Lower lobe of right lung (tissue), 2 donors: ENCODE measurements around the gene CAND2. TPM values are rescaled to one million over a fixed set of nuclear protein-coding genes. Genes with fewer than 3 reads are reported as not detected.
A peak's percentile ranks its signal among the peaks of the same experiment; 100 is the strongest.

Experiments used
- ATAC-seq, 2 donors: fragments of 200-7000 bp; cut with Tn5 transposase; one replicate each; pipeline ENCODE4 v1.9.1; 2020 to 2022; ENCODE audit warnings: mild to moderate bottlenecking in 2 of 2, moderate library complexity in 2 of 2
- DNase-seq: peaks from one replicate; pipeline ENCODE4 v3.0.0-alpha.2; 2020
- H3K27ac ChIP-seq: fragments of 200-600 bp; one replicate; pipeline ENCODE4 v1.8.0; 2022
- H3K27me3 ChIP-seq: fragments of 200-600 bp; one replicate; pipeline ENCODE4 v1.8.0; 2022; ENCODE audit warnings: low read depth
- H3K36me3 ChIP-seq: fragments of 200-600 bp; one replicate; pipeline ENCODE4 v1.8.0; 2022; ENCODE audit warnings: mild to moderate bottlenecking
- H3K4me1 ChIP-seq: fragments of 200-600 bp; one replicate; pipeline ENCODE4 v1.8.0; 2022
- H3K4me3 ChIP-seq: fragments of 200-600 bp; one replicate; pipeline ENCODE4 v1.8.0; 2022; ENCODE audit warnings: mild to moderate bottlenecking
- H3K9me3 ChIP-seq: fragments of 200-600 bp; one replicate; pipeline ENCODE4 v1.8.0; 2022
- CTCF ChIP-seq: fragments of 200-600 bp; IDR thresholded peaks from one replicate; pipeline ENCODE4 v1.8.0; 2022; ENCODE audit warnings: antibody characterized with exemption, mild to moderate bottlenecking
- intact Hi-C: fragments of 100-400 bp; cut with DNase I; formaldehyde crosslinking; loops from one replicate; pipeline ENCODE4 v1.11.0; 2022
- total RNA-seq: library from RNA; stranded (reverse); fragmentation: NEBNext Ultra II Directional; extraction: Animal tissue kit (Norgen Biotek cat#: 25700); gene quantifications from one replicate; pipeline ENCODE4 v1.2.1, GENCODE V29; 2021
- donor health status: DM: no; HTN: yes; CAD: no; lungs with severe emphysema.

CAND2 gene
- total RNA-seq, 1 donor from 2014 or later, result 6.4 TPM

DNA sequence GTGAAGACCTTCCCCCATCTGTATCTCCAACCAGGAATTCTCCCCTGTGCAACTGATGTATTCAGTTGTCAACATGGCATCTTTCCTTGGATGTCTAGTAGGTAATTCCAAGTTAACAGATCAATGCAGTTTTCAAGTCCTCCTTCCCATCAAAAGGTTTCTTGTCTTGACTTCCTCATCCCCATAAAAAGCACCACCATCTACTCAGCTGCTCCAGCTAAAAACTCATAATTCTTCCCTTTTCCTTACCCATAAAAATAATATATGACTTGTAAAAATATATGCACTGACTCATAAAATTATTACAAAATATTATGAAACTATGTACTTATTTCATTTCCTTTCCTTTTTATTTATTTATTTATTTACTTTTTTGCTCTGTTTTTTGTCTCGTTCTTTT, 5.0 kb upstream of the CAND2 start:
- intact Hi-C loops, result no loop called here
- no peak overlapping the region for H3K4me3 ChIP-seq

DNA sequence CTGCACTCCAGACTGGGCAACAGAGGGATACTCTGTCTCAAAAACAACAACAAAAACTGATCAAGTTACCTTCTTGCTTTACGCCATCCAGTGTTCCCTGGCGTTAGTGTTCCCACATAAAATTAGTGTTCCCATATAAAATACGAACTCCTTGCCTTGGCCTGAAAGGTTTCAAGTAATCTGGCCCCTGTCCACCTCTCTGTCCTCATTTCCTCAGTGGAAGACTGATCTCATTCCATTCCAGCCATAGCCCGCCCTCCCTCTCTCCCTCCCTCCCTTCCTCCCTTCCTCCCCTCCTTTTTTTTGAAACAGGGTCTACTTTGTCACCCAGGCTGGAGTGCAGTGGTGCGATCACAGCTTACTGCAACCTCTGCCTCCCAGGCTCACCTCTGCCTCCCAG, 2.8 kb upstream of the CAND2 start:
- DNase-seq (no peak), ATAC-seq (no peak)
- intact Hi-C loops, result no loop called here
- H3K4me1 ChIP-seq, result peaks cover 9% of the 10 kb centered on the region
- no peaks in the 10 kb centered on the region for H3K9me3 ChIP-seq
- H3K4me3 ChIP-seq, result no peak overlapping the region
- no peaks in the 10 kb centered on the region for H3K36me3 ChIP-seq
- H3K27me3 ChIP-seq, result peaks cover 6% of the 10 kb centered on the region
- TF ChIP-seq CTCF, result no peak
- no peak overlapping the region for H3K27ac ChIP-seq

More for the DNA sequence above, 5.0 kb upstream of the CAND2 start:
- ATAC-seq (no peak), DNase-seq (no peak)
- Histone ChIP-seq H3K27me3 (peaks cover 1% of the 10 kb centered on the region), H3K4me1 (peaks cover 7% of the 10 kb centered on the region), H3K36me3 (no peaks in the 10 kb centered on the region), H3K9me3 (no peaks in the 10 kb centered on the region), H3K27ac (no peak overlapping the region)
- TF ChIP-seq CTCF, result no peak

DNA sequence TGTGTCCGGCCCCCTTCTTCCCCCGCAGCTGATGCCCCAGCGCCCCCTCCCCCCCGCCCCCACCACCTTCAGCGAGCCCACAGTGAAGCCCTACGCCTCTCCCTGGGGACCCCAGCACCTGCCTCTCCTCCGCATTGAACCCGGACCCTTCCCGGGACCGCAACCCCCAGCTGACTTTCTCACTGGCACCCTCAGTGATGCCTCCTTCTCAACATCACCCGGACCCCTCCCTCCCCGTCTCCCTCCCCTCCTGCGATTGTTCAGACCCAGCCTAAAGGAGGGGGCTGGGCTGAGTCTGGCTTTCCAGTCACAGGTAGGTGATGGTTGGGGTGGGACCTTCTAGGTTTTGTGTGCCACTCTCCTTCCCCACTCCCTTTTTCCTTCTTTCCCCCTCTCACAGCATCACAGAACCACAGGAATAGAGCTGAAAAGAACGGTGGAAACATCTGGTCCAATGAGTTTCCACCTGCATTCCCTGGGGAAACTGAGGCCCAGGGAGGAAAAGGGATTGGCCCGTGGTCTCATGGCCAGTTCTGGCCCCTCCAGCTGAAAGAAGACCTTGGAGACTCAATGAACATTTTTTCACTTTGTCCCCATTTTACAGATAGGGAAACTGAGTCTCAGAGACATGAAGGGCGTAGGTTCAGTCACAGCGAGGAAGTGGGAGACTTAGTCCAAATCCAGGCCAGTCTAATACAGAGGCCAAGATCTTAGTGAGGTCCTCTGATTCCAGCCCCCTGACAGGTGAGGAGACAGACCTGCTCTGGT, 828 bp downstream of the CAND2 start:
- peaks cover 9% of the 10 kb centered on the region for H3K4me1 ChIP-seq
- ATAC-seq (no peak), DNase-seq (no peak)
- peaks cover 6% of the 10 kb centered on the region for H3K27me3 ChIP-seq
- peak overlapping the region; percentile 67 for H3K4me3 ChIP-seq
- H3K27ac ChIP-seq, result no peak overlapping the region
- no peak for TF ChIP-seq CTCF
- H3K9me3 ChIP-seq, result no peaks in the 10 kb centered on the region
- H3K36me3 ChIP-seq, result no peaks in the 10 kb centered on the region
- intact Hi-C loops, result no loop called here

GRCh38 chr3:12797892-12798558, 1.5 kb downstream of the CAND2 start:
- H3K4me1 ChIP-seq, result peaks cover 9% of the 10 kb centered on the region
- H3K9me3 ChIP-seq, result no peaks in the 10 kb centered on the region
- H3K27me3 ChIP-seq, result peaks cover 6% of the 10 kb centered on the region
- intact Hi-C loops, result no loop called here
- TF ChIP-seq CTCF, result no peak
- ATAC-seq, result no peak
- no peak overlapping the region for H3K4me3 ChIP-seq
- H3K27ac ChIP-seq, result no peak overlapping the region
- DNase-seq, result no peak
- no peaks in the 10 kb centered on the region for H3K36me3 ChIP-seq

DNA sequence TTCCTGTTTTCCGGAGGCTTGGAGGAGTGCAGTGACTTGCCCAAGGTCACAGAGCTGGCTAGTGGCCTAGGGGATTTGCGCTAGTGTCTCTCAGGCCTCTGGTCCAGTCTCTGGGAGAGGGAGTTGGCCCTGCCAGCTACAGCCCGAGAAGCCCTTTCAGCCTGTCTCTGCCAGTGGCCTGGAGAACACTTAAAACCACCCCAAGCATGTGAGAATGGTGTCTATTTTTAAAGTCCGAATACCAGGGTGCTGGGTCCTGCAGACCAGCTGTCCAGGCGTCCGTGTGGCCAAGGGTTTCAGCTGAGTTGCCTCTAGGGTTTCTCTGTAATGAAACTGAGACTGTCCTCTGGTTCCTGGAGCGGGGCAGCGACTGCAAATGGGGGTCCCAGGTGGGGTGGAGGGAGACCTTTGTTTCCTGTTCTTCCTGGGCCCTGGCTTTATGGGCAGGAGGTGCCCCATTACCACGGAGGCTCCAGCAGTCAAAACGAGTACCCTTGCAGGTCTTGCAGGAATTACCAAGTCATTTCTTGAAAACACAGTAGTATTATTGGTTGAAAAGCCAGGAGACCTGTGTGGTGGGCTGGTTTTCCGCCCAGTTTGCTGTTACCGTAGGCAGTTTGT, 2.2 kb downstream of the CAND2 start:
- Histone ChIP-seq H3K36me3 (no peaks in the 10 kb centered on the region), H3K27ac (no peak overlapping the region), H3K27me3 (peaks cover 6% of the 10 kb centered on the region), H3K4me3 (no peak overlapping the region), H3K4me1 (peaks cover 9% of the 10 kb centered on the region), H3K9me3 (no peaks in the 10 kb centered on the region)
- no peak for DNase-seq
- no peak for ATAC-seq
- no peak for TF ChIP-seq CTCF
- intact Hi-C loops, result no loop called here
